ENCODE data around the gene TARM1.
A peak's percentile ranks its signal among the peaks of the same experiment; 100 is the strongest.
"Not testable (repeated sequence)": the region's sequence is repeated elsewhere in the genome, so short reads cannot be mapped to it uniquely, and the experiment has no call there.

Gene TARM1

DNA sequence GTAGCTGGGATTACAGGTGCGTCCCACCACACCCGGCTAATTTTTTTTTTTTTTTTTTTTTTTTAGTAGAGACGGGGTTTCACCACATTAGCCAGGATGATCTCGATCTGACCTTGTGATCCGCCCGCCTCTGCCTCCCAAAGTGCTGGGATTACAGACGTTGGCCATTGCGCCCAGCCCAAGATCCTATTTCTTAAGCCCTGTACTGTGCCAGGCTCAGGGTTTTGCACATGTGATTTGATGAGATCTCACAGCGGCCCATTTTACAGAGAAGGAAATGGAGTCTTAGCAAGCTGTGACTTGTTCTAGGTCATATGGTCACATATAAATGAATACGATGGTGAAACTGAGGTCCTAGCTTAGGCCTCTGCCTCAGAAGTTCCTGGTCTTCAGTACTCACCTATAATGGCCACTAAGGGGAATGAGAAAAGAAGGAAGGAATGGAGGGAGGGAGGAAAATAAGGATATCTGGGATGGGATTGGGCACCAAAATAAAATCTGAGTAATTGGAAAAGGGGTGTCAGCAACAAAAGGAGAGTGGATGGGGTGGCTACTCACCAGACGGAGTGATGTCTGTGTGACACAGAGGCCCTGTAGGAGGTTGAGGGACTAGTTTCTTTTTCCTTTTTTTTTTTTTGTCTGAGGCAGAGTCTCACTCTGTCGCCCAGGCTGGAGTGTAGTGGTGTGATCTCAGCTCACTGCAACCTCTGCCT, 18.2 kb upstream of the TARM1 start:
- no peak for TF ChIP-seq POLR2A (IDR thresholded peaks at IDR 0.05; ENCODE audit: extremely low read depth, insufficient read length)
- TF ChIP-seq, protein P1, sequence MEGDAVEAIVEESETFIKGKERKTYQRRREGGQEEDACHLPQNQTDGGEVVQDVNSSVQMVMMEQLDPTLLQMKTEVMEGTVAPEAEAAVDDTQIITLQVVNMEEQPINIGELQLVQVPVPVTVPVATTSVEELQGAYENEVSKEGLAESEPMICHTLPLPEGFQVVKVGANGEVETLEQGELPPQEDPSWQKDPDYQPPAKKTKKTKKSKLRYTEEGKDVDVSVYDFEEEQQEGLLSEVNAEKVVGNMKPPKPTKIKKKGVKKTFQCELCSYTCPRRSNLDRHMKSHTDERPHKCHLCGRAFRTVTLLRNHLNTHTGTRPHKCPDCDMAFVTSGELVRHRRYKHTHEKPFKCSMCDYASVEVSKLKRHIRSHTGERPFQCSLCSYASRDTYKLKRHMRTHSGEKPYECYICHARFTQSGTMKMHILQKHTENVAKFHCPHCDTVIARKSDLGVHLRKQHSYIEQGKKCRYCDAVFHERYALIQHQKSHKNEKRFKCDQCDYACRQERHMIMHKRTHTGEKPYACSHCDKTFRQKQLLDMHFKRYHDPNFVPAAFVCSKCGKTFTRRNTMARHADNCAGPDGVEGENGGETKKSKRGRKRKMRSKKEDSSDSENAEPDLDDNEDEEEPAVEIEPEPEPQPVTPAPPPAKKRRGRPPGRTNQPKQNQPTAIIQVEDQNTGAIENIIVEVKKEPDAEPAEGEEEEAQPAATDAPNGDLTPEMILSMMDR (IDR thresholded peaks at IDR 0.05; ENCODE audit: low read depth, low read length), result no peak
- no peak for TF ChIP-seq MYC (IDR thresholded peaks at IDR 0.05; ENCODE audit: low read depth, low read length)
- TF ChIP-seq, protein P2, sequence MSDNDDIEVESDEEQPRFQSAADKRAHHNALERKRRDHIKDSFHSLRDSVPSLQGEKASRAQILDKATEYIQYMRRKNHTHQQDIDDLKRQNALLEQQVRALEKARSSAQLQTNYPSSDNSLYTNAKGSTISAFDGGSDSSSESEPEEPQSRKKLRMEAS (IDR thresholded peaks at IDR 0.05; ENCODE audit: low read depth, low read length), result no peak
- no peak for DNase-seq (ENCODE audit: low read depth)
- H3K4me3 ChIP-seq (ENCODE audit: low read depth, low read length), result no peak overlapping the region

DNA sequence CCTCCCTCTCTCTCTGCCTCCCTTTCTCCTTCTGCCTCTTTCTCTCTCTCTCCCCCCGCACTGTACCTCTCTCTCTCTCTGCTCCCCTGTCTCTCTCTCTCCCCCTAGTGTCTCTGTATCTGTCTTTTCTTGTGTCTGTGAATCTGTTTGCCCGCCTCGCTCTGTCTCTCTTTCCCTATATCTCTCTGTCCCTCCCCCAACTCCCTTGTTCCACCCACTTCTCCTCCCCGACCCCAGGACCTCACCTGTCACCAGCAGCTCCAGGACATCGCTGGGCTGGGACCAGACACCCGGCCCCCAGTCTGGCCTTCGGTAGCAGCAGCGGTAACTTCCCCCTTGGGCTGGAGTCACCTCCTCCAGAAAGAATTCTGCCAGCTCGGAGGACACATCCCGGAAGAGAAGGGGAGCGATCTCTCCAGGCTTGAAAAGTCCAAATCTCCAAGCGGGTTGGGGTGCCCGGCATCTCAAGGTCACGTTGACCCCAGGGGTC, 15.5 kb upstream of the TARM1 start:
- no peak for DNase-seq (ENCODE audit: low read depth)
- H3K4me3 ChIP-seq (ENCODE audit: low read depth, low read length), result no peak overlapping the region
- no peak for TF ChIP-seq POLR2A (IDR thresholded peaks at IDR 0.05; ENCODE audit: extremely low read depth, insufficient read length)
- TF ChIP-seq, protein P1 (IDR thresholded peaks at IDR 0.05; ENCODE audit: low read depth, low read length), result no peak
- TF ChIP-seq, protein P2 (IDR thresholded peaks at IDR 0.05; ENCODE audit: low read depth, low read length), result no peak
- TF ChIP-seq MYC (IDR thresholded peaks at IDR 0.05; ENCODE audit: low read depth, low read length), result no peak

DNA sequence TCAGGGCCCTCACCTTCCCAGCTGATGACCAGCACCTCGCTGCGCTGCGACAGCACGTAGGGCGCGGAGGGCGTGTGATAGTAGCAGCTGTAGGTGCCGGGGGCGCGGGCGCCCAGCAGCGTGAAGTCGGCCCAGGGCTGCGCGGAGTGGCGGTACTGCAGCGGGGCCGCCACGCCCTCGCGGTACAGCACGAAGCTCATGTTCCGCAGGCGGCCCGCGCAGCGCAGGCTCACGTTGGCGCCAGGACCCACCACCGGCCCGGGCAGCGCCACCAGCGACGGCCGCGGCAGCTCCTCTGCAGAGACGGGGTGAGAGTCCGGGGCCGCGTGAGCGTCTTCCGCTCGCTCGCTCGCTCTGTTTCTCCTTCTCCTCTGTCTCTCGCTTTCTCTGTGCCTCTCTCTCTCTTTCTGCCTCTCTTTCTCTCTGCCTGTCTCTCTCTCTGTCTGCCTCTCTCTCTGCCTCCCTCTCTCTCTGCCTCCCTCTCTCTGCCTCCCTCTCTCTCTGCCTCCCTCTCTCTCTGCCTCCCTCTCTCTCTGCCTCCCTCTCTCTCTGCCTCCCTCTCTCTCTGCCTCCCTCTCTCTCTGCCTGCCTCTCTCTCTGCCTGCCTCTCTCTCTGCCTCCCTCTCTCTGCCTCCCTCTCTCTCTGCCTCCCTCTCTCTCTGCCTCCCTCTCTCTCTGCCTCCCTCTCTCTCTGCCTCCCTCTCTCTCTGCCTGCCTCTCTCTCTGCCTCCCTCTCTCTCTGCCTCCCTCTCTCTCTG, 14.9 kb upstream of the TARM1 start:
- H3K4me3 ChIP-seq (ENCODE audit: low read depth, low read length), result not testable (repeated sequence)

DNA sequence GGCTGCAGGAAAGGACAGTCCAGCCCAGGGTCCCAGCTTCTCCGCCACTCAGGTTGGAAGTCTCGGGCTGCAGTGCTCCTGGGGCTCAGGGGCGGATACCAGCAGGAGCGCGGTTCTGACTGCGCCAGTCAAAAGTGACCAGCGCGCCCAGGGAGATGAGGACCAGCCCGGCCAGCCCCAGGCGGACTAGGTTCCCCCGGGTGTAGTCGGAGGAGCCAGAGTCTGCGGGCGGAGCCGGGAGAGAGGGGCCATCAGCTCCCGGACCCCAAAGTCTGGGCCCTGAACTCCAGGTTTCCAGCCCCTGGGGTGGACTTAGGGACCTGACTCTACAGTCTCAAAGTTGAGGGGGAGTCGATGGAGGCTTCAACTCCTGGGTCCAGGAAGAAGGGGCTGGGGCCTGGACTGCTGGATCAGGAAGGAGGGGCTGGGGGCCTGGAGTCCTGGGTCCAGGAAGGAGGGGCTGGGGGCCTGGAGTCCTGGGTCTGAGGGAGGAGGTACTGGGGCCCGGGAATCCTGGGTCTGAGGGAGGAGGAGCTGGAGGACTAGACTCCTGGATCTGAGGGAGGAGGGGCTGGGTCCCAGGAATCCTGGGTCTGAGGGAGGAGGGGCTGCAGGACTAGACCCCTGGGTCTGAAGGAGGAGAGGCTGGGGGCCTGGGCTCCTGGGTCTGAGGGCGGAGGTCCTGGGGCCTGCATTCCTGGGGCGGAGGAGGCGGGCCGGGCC, 14.1 kb upstream of the TARM1 start:
- H3K4me3 ChIP-seq (ENCODE audit: low read depth, low read length), result no peak overlapping the region
- no peak for DNase-seq (ENCODE audit: low read depth)
- TF ChIP-seq MYC (IDR thresholded peaks at IDR 0.05; ENCODE audit: low read depth, low read length), result no peak
- no peak for TF ChIP-seq POLR2A (IDR thresholded peaks at IDR 0.05; ENCODE audit: extremely low read depth, insufficient read length)
- TF ChIP-seq, protein P2 (IDR thresholded peaks at IDR 0.05; ENCODE audit: low read depth, low read length), result no peak
- TF ChIP-seq, protein P1 (IDR thresholded peaks at IDR 0.05; ENCODE audit: low read depth, low read length), result no peak

More for the DNA sequence above, 14.9 kb upstream of the TARM1 start:
- DNase-seq (ENCODE audit: low read depth), result not testable (repeated sequence)

DNA sequence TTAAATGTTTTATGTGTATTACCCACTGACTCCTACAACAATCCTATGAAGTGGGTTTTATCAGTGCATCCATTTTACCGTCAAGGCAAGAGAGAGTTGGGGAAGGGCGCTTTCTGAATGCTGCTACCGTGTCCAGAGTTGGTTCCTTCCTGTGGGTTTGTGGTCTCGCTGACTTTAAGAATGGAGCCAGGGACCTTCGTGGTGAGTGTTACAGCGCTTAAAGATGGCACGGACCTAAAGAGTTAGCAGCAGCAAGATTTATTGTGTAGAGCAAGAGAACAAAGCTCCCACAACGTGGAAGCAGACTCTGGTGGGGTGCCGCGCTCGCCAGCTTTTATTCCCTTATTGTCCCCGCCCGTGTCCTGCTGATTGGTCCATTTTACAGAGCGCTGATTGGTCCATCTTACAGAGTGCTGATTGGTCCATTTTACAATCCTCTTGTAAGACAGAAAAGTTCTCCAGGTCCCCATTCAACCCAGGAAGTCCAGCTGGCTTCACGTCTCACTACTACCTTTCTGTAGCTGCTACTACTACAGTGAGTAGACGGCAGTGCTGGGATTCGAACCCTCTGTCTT, 13.3 kb upstream of the TARM1 start:
- no peak overlapping the region for H3K4me3 ChIP-seq (ENCODE audit: low read depth, low read length)
- TF ChIP-seq POLR2A (IDR thresholded peaks at IDR 0.05; ENCODE audit: extremely low read depth, insufficient read length), result no peak
- TF ChIP-seq MYC (IDR thresholded peaks at IDR 0.05; ENCODE audit: low read depth, low read length), result no peak
- TF ChIP-seq, protein P1 (IDR thresholded peaks at IDR 0.05; ENCODE audit: low read depth, low read length), result no peak
- TF ChIP-seq, protein P2 (IDR thresholded peaks at IDR 0.05; ENCODE audit: low read depth, low read length), result no peak
- DNase-seq (ENCODE audit: low read depth), result peak; percentile 47

All from NB4 (cell line).